ENCODE results near the gene SEMA3B.

SEMA3B gene

GRCh38 chr3:50273689-50274065 is 4.7 kb downstream of the SEMA3B start:
- TF ChIP-seq, protein P1, sequence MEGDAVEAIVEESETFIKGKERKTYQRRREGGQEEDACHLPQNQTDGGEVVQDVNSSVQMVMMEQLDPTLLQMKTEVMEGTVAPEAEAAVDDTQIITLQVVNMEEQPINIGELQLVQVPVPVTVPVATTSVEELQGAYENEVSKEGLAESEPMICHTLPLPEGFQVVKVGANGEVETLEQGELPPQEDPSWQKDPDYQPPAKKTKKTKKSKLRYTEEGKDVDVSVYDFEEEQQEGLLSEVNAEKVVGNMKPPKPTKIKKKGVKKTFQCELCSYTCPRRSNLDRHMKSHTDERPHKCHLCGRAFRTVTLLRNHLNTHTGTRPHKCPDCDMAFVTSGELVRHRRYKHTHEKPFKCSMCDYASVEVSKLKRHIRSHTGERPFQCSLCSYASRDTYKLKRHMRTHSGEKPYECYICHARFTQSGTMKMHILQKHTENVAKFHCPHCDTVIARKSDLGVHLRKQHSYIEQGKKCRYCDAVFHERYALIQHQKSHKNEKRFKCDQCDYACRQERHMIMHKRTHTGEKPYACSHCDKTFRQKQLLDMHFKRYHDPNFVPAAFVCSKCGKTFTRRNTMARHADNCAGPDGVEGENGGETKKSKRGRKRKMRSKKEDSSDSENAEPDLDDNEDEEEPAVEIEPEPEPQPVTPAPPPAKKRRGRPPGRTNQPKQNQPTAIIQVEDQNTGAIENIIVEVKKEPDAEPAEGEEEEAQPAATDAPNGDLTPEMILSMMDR (IDR thresholded peaks at IDR 0.05) = no peak

- TF ChIP-seq, protein P1 (IDR thresholded peaks at IDR 0.05) = peak; percentile 84
These were observed 5.6 kb downstream of the SEMA3B start for GRCh38 chr3:50274371-50275104.

GRCh38 chr3:50275141-50275995 is 6.4 kb downstream of the SEMA3B start:
- TF ChIP-seq, protein P1 (IDR thresholded peaks at IDR 0.05) = no peak

DNA sequence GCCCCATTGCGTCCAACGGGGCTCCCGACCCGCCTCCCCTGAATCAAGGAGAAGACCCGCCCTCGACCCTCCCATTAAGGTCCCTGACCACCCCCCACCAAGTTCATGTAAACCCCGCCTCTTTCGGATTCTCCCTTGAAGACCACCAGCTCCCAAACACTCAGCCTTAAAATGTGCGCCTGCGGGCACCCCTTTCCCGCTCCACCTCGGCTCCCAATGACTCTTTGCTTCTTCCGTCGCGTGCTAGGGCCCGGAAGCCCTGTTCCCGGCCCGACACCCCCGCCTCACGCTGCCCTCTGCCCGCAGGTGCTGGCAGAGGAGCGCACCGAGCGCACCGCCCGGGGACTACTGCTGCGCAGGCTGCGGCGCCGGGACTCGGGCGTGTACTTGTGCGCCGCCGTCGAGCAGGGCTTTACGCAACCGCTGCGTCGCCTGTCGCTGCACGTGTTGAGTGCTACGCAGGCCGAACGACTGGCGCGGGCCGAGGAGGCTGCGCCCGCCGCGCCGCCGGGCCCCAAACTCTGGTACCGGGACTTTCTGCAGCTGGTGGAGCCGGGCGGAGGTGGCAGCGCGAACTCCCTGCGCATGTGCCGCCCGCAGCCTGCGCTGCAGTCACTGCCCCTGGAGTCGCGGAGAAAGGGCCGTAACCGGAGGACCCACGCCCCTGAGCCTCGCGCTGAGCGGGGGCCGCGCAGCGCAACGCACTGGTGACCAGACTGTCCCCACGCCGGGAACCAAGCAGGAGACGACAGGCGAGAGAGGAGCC is 7.2 kb downstream of the SEMA3B start:
- TF ChIP-seq, protein P1 (IDR thresholded peaks at IDR 0.05) = no peak

- TF ChIP-seq, protein P1 (IDR thresholded peaks at IDR 0.05) = no peak
These were observed 7.8 kb downstream of the SEMA3B start for GRCh38 chr3:50276762-50277101.

DNA sequence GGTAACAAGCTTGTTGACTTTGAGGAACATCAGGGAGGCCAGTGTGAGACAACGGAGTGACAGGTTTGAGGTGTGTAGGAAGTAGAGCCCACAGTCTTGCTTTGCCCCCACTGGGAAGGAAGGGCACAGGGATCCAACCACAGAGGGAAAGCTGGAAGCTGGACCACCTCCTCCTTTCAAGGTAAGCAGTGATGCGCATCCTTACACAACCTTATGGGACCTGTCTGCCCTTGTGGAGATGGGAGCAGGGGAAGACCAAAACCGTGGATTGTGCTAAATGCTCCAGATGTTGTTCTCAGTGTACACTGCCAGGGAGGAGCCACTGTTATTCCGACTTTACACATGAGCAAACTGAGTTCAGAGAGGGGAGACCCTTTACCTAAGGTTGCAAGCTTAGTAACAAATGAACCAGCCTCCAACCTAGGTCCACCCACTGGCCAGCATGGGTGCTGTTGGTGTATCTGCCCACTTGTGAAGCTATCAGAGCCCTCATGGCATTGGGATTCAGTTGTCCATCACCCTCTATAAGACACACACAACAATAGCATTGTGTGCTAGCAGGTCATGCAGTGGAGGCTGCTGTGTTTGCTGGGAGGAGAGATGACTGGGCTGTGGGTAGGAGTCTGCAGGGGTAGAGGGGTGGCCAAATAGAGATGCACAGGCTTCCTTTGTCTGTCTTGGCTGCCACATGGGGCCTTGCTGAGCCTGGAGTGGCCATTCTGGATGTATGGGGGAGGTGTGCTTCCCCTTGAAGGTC is 9.4 kb downstream of the SEMA3B start:
- TF ChIP-seq, protein P1 (IDR thresholded peaks at IDR 0.05) = no peak

GRCh38 chr3:50278880-50279224 is 9.9 kb downstream of the SEMA3B start, which contains the start of gene LSMEM2:
TSS of gene LSMEM2 (plus strand) at chr3:50279087. CDS start at chr3:50279114, 27 bp downstream.
- TF ChIP-seq, protein P1 (IDR thresholded peaks at IDR 0.05) = no peak

Data from LNCAP (cell line).